Stomach smooth muscle (tissue), 2 donors: ENCODE measurements around the gene KRT6C.

Experiments
- H3K27ac ChIP-seq: one replicate; pipeline ENCODE4 v1.7.0; 2013; ENCODE audit warnings: mild to moderate bottlenecking, low read length, inconsistent platforms
- H3K27me3 ChIP-seq, 2 donors: one replicate each; pipeline ENCODE4 v1.7.0; 2013; ENCODE audit warnings: low read length in 2 of 2; ENCODE audit not compliant: insufficient read depth in 2 of 2, control insufficient read depth in 1 of 2
- H3K36me3 ChIP-seq, 2 donors: one replicate each; pipeline ENCODE4 v1.7.0; 2013; ENCODE audit warnings: low read length in 2 of 2; ENCODE audit not compliant: control insufficient read depth in 2 of 2, insufficient read depth in 2 of 2
- H3K4me1 ChIP-seq: one replicate; pipeline ENCODE4 v1.7.0; 2013; ENCODE audit warnings: low read length; ENCODE audit not compliant: control insufficient read depth, insufficient read depth
- H3K4me3 ChIP-seq, 2 donors: one replicate each; pipeline ENCODE4 v1.7.0; 2013; ENCODE audit warnings: low read length in 2 of 2
- H3K9ac ChIP-seq, 2 donors: one replicate each; pipeline ENCODE4 v1.7.0; 2013; ENCODE audit warnings: low read length in 2 of 2, mild to moderate bottlenecking in 1 of 2
- H3K9me3 ChIP-seq, 2 donors: one replicate each; pipeline ENCODE4 v1.7.0; 2013; ENCODE audit warnings: low read length in 2 of 2; ENCODE audit not compliant: control insufficient read depth in 2 of 2
- donor health status: healthy.
- donor health status: Pancreatic carcinoma.

Gene KRT6C

GRCh38 chr12:52434081-52434733, 39.4 kb downstream of the KRT6C start, which contains the start of gene KRT75:
KRT75 (minus strand) TSS chr12:52434371; CDS start chr12:52434304, 67 bp downstream.
- Histone ChIP-seq H3K9ac (no peak within 1 kb of the TSS), H3K27ac (no peak within 1 kb of the TSS), H3K4me3 (no peak within 1 kb of the TSS), H3K4me1 (peaks cover 4% of the 10 kb centered on the region), H3K27me3 (peaks cover 0 to 8% of the 10 kb centered on the region in 2 donors), H3K9me3 (no peaks in the 10 kb centered on the region), H3K36me3 (no peaks in the 10 kb centered on the region)

DNA sequence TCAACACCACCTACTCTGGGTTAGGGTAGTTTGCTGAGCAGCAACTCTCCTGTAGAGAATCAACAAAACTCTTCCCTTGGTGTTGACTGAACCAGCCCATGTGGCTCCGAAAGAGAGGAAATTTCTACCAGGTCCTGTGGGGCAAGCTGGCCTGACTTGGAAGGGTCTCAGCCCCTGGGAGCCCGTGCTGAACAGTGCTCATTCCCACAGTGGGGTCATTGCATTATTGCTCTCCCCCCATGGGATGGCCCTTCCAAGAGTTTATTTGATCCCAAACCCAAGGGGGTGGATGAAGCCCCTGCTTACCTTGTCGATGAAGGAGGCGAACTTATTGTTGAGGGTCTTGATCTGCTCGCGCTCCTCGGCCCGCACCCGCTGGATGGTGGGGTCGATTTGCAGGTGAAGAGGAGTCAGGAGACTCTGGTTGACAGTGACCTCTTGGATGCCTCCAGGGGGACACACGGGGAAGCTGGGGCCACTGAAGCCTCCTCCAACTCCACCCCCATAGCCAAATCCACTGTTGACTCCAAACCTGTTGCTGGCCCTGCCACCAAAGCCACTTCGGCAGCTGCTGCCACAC, 40.0 kb downstream of the KRT6C start:
- peaks cover 4% of the 10 kb centered on the region for H3K4me1 ChIP-seq
- no peaks in the 10 kb centered on the region for H3K9me3 ChIP-seq
- H3K9ac ChIP-seq: no peak overlapping the region
- peaks cover 0 to 10% of the 10 kb centered on the region in 2 donors for H3K27me3 ChIP-seq
- H3K27ac ChIP-seq: no peak overlapping the region
- H3K4me3 ChIP-seq: no peak overlapping the region
- no peaks in the 10 kb centered on the region for H3K36me3 ChIP-seq

DNA sequence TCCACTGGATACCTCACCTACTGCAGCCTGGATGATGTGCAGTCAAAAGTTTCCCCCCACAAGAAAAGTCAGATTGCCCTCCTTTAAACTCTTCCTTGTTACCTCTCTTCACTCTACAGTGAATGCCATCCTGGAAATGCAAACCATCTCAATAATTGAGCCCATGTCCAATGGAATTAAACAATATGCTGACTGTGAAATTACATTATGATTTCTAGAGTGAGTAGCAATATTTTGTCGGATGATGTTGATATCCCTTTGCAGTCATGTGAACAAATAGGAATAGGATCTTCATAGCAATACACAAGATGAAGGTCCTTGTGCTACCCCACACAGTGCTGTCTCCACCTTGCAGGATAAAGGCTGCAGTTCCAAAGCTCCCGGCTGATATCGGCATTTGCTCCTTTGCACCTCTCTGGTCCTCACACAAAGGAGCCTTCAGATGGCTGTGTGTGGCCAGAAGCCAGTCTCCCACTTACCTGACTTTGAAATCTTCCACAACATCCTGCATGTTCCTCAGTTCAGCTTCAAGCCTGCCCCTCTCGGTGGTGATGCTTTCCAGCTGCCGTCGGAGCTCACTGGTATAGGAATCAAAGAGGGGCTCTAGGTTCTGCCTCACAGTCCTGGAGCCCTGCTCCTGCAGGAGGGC, 40.9 kb downstream of the KRT6C start:
- no peak overlapping the region for H3K9ac ChIP-seq
- H3K4me3 ChIP-seq: no peak overlapping the region
- H3K9me3 ChIP-seq: no peaks in the 10 kb centered on the region
- no peaks in the 10 kb centered on the region for H3K36me3 ChIP-seq
- peaks cover 0 to 10% of the 10 kb centered on the region in 2 donors for H3K27me3 ChIP-seq
- H3K27ac ChIP-seq: no peak overlapping the region
- H3K4me1 ChIP-seq: peaks cover 4% of the 10 kb centered on the region

DNA sequence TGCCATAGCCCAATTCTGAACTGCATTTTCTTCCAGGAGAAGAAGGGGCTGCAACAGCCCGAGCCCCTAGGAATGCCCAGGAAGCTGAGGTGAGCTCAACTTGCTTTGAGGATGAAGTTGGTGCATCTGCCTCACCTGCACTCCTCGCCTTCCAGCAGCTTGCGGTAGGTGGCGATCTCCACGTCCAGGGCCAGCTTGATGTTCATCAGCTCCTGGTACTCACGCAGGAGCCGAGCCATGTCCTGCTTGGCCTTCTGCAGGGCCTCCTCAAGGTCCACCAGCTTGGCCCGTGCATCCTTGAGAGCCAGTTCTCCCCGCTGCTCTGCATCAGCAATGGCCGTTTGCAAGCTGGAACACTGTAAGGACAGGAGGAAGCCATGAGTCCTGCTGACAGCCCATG, 45.5 kb downstream of the KRT6C start:
- Histone ChIP-seq H3K4me1 (peaks cover 18% of the 10 kb centered on the region), H3K36me3 (no peaks in the 10 kb centered on the region), H3K9me3 (no peaks in the 10 kb centered on the region), H3K27ac (no peak overlapping the region), H3K27me3 (peaks cover 0 to 7% of the 10 kb centered on the region in 2 donors), H3K4me3 (no peak overlapping the region), H3K9ac (no peak overlapping the region)

DNA sequence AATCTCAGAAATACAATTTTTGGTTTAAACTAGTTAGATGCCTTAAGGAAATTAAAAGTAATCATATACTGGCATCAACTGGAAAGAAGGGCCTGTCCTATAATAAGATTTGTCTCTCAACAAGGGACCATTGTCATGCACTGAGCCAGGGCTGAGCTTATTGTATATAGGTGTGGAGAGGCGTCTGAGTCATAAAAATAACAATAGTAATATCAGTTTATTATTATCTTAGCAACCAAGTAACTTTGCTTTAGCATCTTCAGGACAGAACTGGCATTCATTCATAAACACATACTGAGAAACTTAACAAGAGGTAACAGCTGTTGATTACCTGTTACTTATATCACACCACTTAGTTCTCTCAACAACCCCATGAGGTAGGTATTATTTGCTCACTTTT, 46.5 kb downstream of the KRT6C start:
- Histone ChIP-seq H3K27ac (no peak overlapping the region), H3K36me3 (no peaks in the 10 kb centered on the region), H3K9me3 (no peaks in the 10 kb centered on the region), H3K27me3 (peaks cover 0 to 7% of the 10 kb centered on the region in 2 donors), H3K4me1 (peaks cover 23% of the 10 kb centered on the region), H3K9ac (no peak overlapping the region), H3K4me3 (no peak overlapping the region)

GRCh38 chr12:52426034-52426433, 47.6 kb downstream of the KRT6C start:
- no peak overlapping the region for H3K27ac ChIP-seq
- no peak overlapping the region for H3K4me3 ChIP-seq
- H3K9ac ChIP-seq: no peak overlapping the region
- H3K4me1 ChIP-seq: peaks cover 23% of the 10 kb centered on the region
- peaks cover 0 to 7% of the 10 kb centered on the region in 2 donors for H3K27me3 ChIP-seq
- H3K9me3 ChIP-seq: no peaks in the 10 kb centered on the region
- H3K36me3 ChIP-seq: no peaks in the 10 kb centered on the region

GRCh38 chr12:52425466-52425865, 48.1 kb downstream of the KRT6C start:
- H3K9me3 ChIP-seq: no peaks in the 10 kb centered on the region
- no peaks in the 10 kb centered on the region for H3K36me3 ChIP-seq
- no peak overlapping the region for H3K4me3 ChIP-seq
- peaks cover 0 to 5% of the 10 kb centered on the region in 2 donors for H3K27me3 ChIP-seq
- peaks cover 23% of the 10 kb centered on the region for H3K4me1 ChIP-seq
- no peak overlapping the region for H3K9ac ChIP-seq
- H3K27ac ChIP-seq: no peak overlapping the region

- Histone ChIP-seq H3K27me3 (no peaks in the 10 kb centered on the region), H3K4me3 (peak overlapping the region in 1 of 2 donors; percentile 8), H3K4me1 (peaks cover 23% of the 10 kb centered on the region), H3K36me3 (no peaks in the 10 kb centered on the region), H3K9me3 (no peaks in the 10 kb centered on the region), H3K27ac (peak overlapping the region; percentile 98), H3K9ac (peak overlapping the region; percentile 46 to 68)
Observed at GRCh38 chr12:52423661-52424500, 49.7 kb downstream of the KRT6C start.

DNA sequence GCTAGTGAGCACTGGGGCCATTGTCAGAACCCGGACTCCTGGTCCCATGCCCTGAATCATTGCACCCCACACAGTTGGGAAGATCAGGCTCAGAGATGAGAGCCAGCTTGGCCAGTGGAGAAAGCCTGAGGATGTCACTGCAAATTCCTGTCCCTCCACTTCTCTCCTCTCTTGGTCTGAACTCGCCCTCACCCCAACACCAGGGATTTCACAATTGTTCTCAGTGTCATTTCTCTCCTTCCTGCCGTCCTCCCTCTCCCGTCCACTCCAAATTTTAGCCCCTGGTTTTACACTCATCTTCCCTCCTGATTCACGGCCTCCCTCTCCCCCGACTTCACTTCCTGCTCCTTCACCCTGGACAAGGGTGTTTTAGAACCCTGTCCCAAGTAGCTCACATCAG, 50.6 kb downstream of the KRT6C start:
- Histone ChIP-seq H3K27me3 (no peaks in the 10 kb centered on the region), H3K4me3 (no peak overlapping the region), H3K9me3 (no peaks in the 10 kb centered on the region), H3K36me3 (no peaks in the 10 kb centered on the region), H3K27ac (peak overlapping the region; percentile 98), H3K9ac (peak overlapping the region; percentile 46 to 68), H3K4me1 (peaks cover 23% of the 10 kb centered on the region)

GRCh38 chr12:52419656-52420055, 53.9 kb downstream of the KRT6C start:
- H3K36me3 ChIP-seq: no peaks in the 10 kb centered on the region
- no peaks in the 10 kb centered on the region for H3K27me3 ChIP-seq
- H3K27ac ChIP-seq: no peak overlapping the region
- no peak overlapping the region for H3K9ac ChIP-seq
- no peak overlapping the region for H3K4me3 ChIP-seq
- H3K4me1 ChIP-seq: peaks cover 35% of the 10 kb centered on the region
- H3K9me3 ChIP-seq: no peaks in the 10 kb centered on the region
